ENCODE measurements around the gene APOOL. TPM values are rescaled to one million over a fixed set of nuclear protein-coding genes. Genes with fewer than 3 reads are reported as not detected.

APOOL gene
- total RNA-seq, 1 experiment from 2014 or later = 21.7 TPM

DNA sequence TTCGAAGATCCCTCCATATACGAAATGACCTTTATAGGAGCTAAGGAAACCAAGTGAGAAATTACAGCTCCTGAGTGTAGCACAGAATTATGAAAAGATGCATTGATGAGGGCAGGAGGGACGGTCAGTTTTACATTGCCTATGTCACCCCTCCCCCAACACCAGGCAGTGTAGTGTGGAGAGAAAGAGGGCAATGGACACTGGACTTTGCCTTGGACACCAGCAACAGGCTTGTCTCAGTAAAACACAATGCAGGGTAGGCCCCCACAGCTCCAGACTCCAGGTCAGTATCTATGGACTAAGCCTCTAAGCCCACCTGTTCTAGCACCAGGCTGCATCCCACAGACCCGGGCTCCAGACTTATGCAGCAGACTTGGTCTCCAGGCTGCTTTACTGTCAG lies 16.5 kb downstream of the APOOL start:
- ChIA-PET CTCF (no interaction called here), POLR2A (ENCODE audit: unreplicated experiment) (no interaction called here)
- no peaks in the 10 kb centered on the region for H3K36me3 ChIP-seq (ENCODE audit: low read depth)
- DNase-seq = no peak
- no peaks in the 10 kb centered on the region for H3K9me2 ChIP-seq (ENCODE audit: insufficient read depth)
- H3K27ac ChIP-seq = no peak overlapping the region
- no peaks in the 10 kb centered on the region for H3K9me3 ChIP-seq (ENCODE audit: insufficient read depth, low read depth)
- no peaks in the 10 kb centered on the region for H3K4me1 ChIP-seq (replicated peaks; ENCODE audit: insufficient read depth)
- BruUV-seq (replicated peaks) = no TSS peak
- TF ChIP-seq, protein P1, sequence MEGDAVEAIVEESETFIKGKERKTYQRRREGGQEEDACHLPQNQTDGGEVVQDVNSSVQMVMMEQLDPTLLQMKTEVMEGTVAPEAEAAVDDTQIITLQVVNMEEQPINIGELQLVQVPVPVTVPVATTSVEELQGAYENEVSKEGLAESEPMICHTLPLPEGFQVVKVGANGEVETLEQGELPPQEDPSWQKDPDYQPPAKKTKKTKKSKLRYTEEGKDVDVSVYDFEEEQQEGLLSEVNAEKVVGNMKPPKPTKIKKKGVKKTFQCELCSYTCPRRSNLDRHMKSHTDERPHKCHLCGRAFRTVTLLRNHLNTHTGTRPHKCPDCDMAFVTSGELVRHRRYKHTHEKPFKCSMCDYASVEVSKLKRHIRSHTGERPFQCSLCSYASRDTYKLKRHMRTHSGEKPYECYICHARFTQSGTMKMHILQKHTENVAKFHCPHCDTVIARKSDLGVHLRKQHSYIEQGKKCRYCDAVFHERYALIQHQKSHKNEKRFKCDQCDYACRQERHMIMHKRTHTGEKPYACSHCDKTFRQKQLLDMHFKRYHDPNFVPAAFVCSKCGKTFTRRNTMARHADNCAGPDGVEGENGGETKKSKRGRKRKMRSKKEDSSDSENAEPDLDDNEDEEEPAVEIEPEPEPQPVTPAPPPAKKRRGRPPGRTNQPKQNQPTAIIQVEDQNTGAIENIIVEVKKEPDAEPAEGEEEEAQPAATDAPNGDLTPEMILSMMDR (conservative IDR thresholded peaks at IDR 0.05) = no peak
- TF ChIP-seq EZH2 (IDR thresholded peaks at IDR 0.05; ENCODE audit: low read depth) = no peak
- H4K20me1 ChIP-seq (ENCODE audit: insufficient read depth) = no peaks in the 10 kb centered on the region
- no peak overlapping the region for H3K4me3 ChIP-seq
- intact Hi-C loops (cut with micrococcal nuclease; ENCODE audit: unreplicated experiment) = no loop called here
- no peaks in the 10 kb centered on the region for H3F3A ChIP-seq (ENCODE audit: insufficient read depth, low read depth)
- H3K27me3 ChIP-seq (ENCODE audit: insufficient read depth, low read depth) = no peaks in the 10 kb centered on the region
- 0 out of 2 replicates have a peak, but pooled peaks cover under 1% of the 10 kb centered on the region for H3K79me2 ChIP-seq (ENCODE audit: low read depth)
- no peak overlapping the region for H2AFZ ChIP-seq
- H3K4me2 ChIP-seq = no peak overlapping the region

DNA sequence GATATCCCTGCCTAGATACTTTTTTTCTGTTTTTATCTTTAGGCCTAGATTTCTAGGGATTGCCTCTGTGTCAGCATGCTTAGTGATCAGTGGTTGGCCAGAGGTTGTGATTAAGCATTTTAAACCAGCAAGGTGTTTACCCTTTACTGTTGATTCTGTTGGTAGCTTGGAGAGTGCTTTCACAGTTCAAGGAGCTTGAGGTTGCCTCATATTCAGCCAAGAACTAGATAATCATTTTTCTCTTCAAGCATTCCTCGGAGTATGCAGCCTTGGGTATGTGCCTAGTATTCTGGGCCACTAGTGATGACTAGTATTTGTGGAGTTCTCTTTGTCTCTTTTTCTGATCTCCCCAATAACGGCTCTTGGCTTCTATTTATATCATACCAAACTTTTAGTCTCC lies 20.4 kb downstream of the APOOL start:
- POLR2A ChIA-PET (ENCODE audit: unreplicated experiment) = no interaction called here
- intact Hi-C loops (cut with micrococcal nuclease; ENCODE audit: unreplicated experiment) = no loop called here
- no peak overlapping the region for H3K4me2 ChIP-seq
- DNase-seq = no peak
- no peaks in the 10 kb centered on the region for H3K27me3 ChIP-seq (ENCODE audit: insufficient read depth, low read depth)
- CTCF ChIA-PET = no interaction called here
- TF ChIP-seq EZH2 (IDR thresholded peaks at IDR 0.05; ENCODE audit: low read depth) = no peak
- TF ChIP-seq, protein P1 (conservative IDR thresholded peaks at IDR 0.05) = no peak
- H2AFZ ChIP-seq = no peak overlapping the region
- H3F3A ChIP-seq (ENCODE audit: insufficient read depth, low read depth) = no peaks in the 10 kb centered on the region
- no peaks in the 10 kb centered on the region for H3K4me1 ChIP-seq (replicated peaks; ENCODE audit: insufficient read depth)
- no peaks in the 10 kb centered on the region for H3K9me3 ChIP-seq (ENCODE audit: insufficient read depth, low read depth)
- H3K9me2 ChIP-seq (ENCODE audit: insufficient read depth) = no peaks in the 10 kb centered on the region
- no peaks in the 10 kb centered on the region for H3K79me2 ChIP-seq (ENCODE audit: low read depth)
- no peak overlapping the region for H3K4me3 ChIP-seq
- H3K36me3 ChIP-seq (ENCODE audit: low read depth) = no peaks in the 10 kb centered on the region
- no peaks in the 10 kb centered on the region for H4K20me1 ChIP-seq (ENCODE audit: insufficient read depth)
- no peak overlapping the region for H3K27ac ChIP-seq
- BruUV-seq (replicated peaks) = no TSS peak

DNA sequence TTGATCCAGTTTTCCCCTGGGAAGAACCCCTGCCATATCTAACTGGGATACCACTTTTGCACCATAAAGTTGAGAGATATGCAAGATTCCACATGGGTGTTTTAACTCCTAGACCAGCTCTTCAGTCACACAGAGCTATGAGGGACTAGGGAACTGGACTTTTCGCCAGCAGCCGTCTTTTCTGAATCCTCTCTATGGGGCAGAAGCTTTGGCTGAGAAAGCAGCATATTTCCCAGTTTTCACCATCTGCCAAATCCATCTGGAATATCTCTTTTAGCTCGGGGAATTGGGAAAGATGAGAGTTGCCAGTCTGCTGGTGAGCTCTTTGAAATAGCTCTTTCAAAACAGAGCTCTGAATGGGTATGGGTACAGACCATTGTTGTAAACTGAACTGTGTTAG lies 20.9 kb downstream of the APOOL start:
- H3K9me2 ChIP-seq (ENCODE audit: insufficient read depth) = no peaks in the 10 kb centered on the region
- no peak for DNase-seq
- no peak overlapping the region for H2AFZ ChIP-seq
- H3K27ac ChIP-seq = no peak overlapping the region
- ChIA-PET POLR2A (ENCODE audit: unreplicated experiment) (no interaction called here), CTCF (no interaction called here)
- intact Hi-C loops (cut with micrococcal nuclease; ENCODE audit: unreplicated experiment) = no loop called here
- H3K79me2 ChIP-seq (ENCODE audit: low read depth) = no peaks in the 10 kb centered on the region
- H3K9me3 ChIP-seq (ENCODE audit: insufficient read depth, low read depth) = no peaks in the 10 kb centered on the region
- H3K4me1 ChIP-seq (replicated peaks; ENCODE audit: insufficient read depth) = no peaks in the 10 kb centered on the region
- H3K4me2 ChIP-seq = no peak overlapping the region
- no peak overlapping the region for H3K4me3 ChIP-seq
- H3F3A ChIP-seq (ENCODE audit: insufficient read depth, low read depth) = no peaks in the 10 kb centered on the region
- H3K36me3 ChIP-seq (ENCODE audit: low read depth) = no peaks in the 10 kb centered on the region
- H4K20me1 ChIP-seq (ENCODE audit: insufficient read depth) = no peaks in the 10 kb centered on the region
- H3K27me3 ChIP-seq (ENCODE audit: insufficient read depth, low read depth) = no peaks in the 10 kb centered on the region
- no TSS peak for BruUV-seq (replicated peaks)
- TF ChIP-seq, protein P1 (conservative IDR thresholded peaks at IDR 0.05) = no peak
- no peak for TF ChIP-seq EZH2 (IDR thresholded peaks at IDR 0.05; ENCODE audit: low read depth)
